ENCODE data around the gene DOCK4.
A peak's percentile ranks its signal among the peaks of the same experiment; 100 is the strongest.
"Not testable (repeated sequence)": the region's sequence is repeated elsewhere in the genome, so short reads cannot be mapped to it uniquely, and the experiment has no call there.

DOCK4 gene

GRCh38 chr7:112206238-112206990 lies at the start of gene DOCK4, which contains the start of gene ZNF277:
TSS of gene DOCK4 (minus strand) at chr7:112206399. CDS start at chr7:112206138, 261 bp downstream.
TSS of gene ZNF277 (plus strand) at chr7:112206695. CDS start at chr7:112206717, 22 bp downstream.
- DNase-seq = peak; percentile 97

GRCh38 chr7:112255388-112255720 lies 49.2 kb upstream of the DOCK4 start:
- DNase-seq = no peak

GRCh38 chr7:112254709-112255387 lies 48.6 kb upstream of the DOCK4 start:
- DNase-seq = no peak

GRCh38 chr7:112254156-112254555 lies 48.0 kb upstream of the DOCK4 start:
- DNase-seq = no peak

GRCh38 chr7:112252691-112253090 lies 46.5 kb upstream of the DOCK4 start:
- DNase-seq = no peak

- DNase-seq = no peak
Observed at GRCh38 chr7:112252141-112252540, 45.9 kb upstream of the DOCK4 start.

GRCh38 chr7:112249967-112250366 lies 43.8 kb upstream of the DOCK4 start:
- not testable (repeated sequence) for DNase-seq

GRCh38 chr7:112248598-112248997 lies 42.4 kb upstream of the DOCK4 start:
- DNase-seq = no peak

- no peak for DNase-seq
Observed at GRCh38 chr7:112238852-112239610, 32.8 kb upstream of the DOCK4 start.

- DNase-seq = no peak
Observed at GRCh38 chr7:112238330-112238729, 32.1 kb upstream of the DOCK4 start.

GRCh38 chr7:112236597-112236996 lies 30.4 kb upstream of the DOCK4 start:
- DNase-seq = no peak

GRCh38 chr7:112234147-112234546 lies 27.9 kb upstream of the DOCK4 start:
- no peak for DNase-seq

- DNase-seq = no peak
Observed at GRCh38 chr7:112233048-112233697, 27.0 kb upstream of the DOCK4 start.

- no peak for DNase-seq
Observed at GRCh38 chr7:112232212-112232978, 26.2 kb upstream of the DOCK4 start.

GRCh38 chr7:112228632-112229031 lies 22.4 kb upstream of the DOCK4 start:
- DNase-seq = no peak

- no peak for DNase-seq
Observed at GRCh38 chr7:112226701-112227276, 20.6 kb upstream of the DOCK4 start.

- DNase-seq = no peak
Observed at GRCh38 chr7:112225006-112225405, 18.8 kb upstream of the DOCK4 start.

- no peak for DNase-seq
Observed at GRCh38 chr7:112224186-112224585, 18.0 kb upstream of the DOCK4 start.

GRCh38 chr7:112223310-112223709 lies 17.1 kb upstream of the DOCK4 start:
- no peak for DNase-seq

GRCh38 chr7:112220877-112221434 lies 14.8 kb upstream of the DOCK4 start:
- DNase-seq = no peak

- DNase-seq = no peak
Observed at GRCh38 chr7:112215787-112216186, 9.6 kb upstream of the DOCK4 start.

GRCh38 chr7:112214883-112215282 lies 8.7 kb upstream of the DOCK4 start:
- no peak for DNase-seq
